GM21529 (cell line): ENCODE measurements around the gene PLIN3.
"Not testable (repeated sequence)": the region's sequence is repeated elsewhere in the genome, so short reads cannot be mapped to it uniquely, and the experiment has no call there.

Experiments used
- ATAC-seq: cut with Tn5 transposase; IDR thresholded peaks from one replicate; pipeline ENCODE4 v1.9.1; 2021; ENCODE audit not compliant: unreplicated experiment

The PLIN3 gene

GRCh38 chr19:4867534-4868285, at the start of gene PLIN3:
Gene PLIN3 (minus strand): TSS chr19:4867667. CDS start chr19:4861394, 6,273 bp downstream.
- ATAC-seq, result peak; percentile 73

- no peak for ATAC-seq
Observed at GRCh38 chr19:4916292-4917082, 49.0 kb upstream of the PLIN3 start.

- ATAC-seq, result no peak
Observed at GRCh38 chr19:4914736-4915501, 47.5 kb upstream of the PLIN3 start.

GRCh38 chr19:4913996-4914735, 46.7 kb upstream of the PLIN3 start:
- ATAC-seq, result no peak

GRCh38 chr19:4911786-4912672, 44.6 kb upstream of the PLIN3 start:
- no peak for ATAC-seq

- no peak for ATAC-seq
Observed at GRCh38 chr19:4911314-4911713, 43.8 kb upstream of the PLIN3 start.

- no peak for ATAC-seq
Observed at GRCh38 chr19:4910594-4911281, 43.3 kb upstream of the PLIN3 start.

GRCh38 chr19:4909897-4910593, 42.6 kb upstream of the PLIN3 start:
- peak; percentile 68 for ATAC-seq

- no peak for ATAC-seq
Observed at GRCh38 chr19:4909156-4909896, 41.9 kb upstream of the PLIN3 start, which contains the start of gene UHRF1. Gene UHRF1 (plus strand): TSS chr19:4909501. CDS start chr19:4910886, 1,385 bp downstream.

GRCh38 chr19:4908781-4909155, 41.3 kb upstream of the PLIN3 start:
- no peak for ATAC-seq

- no peak for ATAC-seq
Observed at GRCh38 chr19:4908360-4908759, 40.9 kb upstream of the PLIN3 start.

GRCh38 chr19:4906963-4907362, 39.5 kb upstream of the PLIN3 start:
- no peak for ATAC-seq

- no peak for ATAC-seq
Observed at GRCh38 chr19:4904481-4904880, 37.0 kb upstream of the PLIN3 start.

GRCh38 chr19:4902796-4903195, 35.3 kb upstream of the PLIN3 start, which contains the start of gene ARRDC5:
Gene ARRDC5 (minus strand): TSS chr19:4902896. CDS start chr19:4902825, 71 bp downstream.
- ATAC-seq, result no peak

- not testable (repeated sequence) for ATAC-seq
Observed at GRCh38 chr19:4900879-4901278, 33.4 kb upstream of the PLIN3 start.

GRCh38 chr19:4897146-4897545, 29.7 kb upstream of the PLIN3 start:
- no peak for ATAC-seq

- ATAC-seq, result no peak
Observed at GRCh38 chr19:4896372-4896771, 28.9 kb upstream of the PLIN3 start.

- ATAC-seq, result not testable (repeated sequence)
Observed at GRCh38 chr19:4892962-4893361, 25.5 kb upstream of the PLIN3 start.
